ENCODE measurements around the gene GPSM3.
"Not testable (repeated sequence)": the region's sequence is repeated elsewhere in the genome, so short reads cannot be mapped to it uniquely, and the experiment has no call there.

GPSM3 gene

DNA sequence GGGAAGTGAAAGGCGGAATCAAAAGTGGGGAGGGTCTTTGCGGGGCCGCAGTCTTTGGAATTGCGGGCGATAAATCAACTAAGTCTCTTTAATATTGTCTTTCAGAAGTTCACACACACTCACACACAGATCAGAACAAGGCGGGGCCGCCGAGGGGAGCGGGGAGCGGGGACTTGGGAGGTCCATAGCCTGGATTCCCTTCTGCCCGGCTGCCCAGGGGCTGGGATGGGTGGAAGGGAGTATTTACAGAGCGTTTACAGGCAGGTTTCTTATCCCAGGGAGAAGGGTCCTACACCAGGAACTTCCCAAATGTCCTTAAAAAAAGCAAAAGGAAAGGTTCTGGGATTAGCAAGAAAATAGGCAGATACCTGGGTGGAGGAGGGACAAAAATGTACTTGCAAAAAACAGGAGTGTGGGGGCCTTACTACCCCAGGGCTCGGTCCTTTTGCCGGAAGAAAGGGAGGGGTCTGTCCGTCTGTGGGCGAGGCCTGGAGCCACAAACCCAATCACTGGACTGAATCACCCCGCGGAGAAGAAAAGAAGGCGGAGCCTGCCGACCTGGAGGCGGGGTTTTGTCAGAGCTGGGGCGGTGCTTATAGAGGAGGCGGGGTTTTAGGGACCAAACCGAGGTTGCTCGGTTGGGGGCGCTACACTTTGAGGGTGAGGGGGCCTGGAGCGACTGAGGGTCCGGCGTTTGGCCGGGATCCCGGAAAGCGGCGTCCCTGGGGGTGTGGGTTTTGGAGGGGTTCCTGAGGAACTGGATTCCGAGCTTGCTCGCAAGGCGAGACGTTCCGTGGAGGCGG, 44.0 kb downstream of the GPSM3 start:
- peak; percentile 77 to 95 for DNase-seq

DNA sequence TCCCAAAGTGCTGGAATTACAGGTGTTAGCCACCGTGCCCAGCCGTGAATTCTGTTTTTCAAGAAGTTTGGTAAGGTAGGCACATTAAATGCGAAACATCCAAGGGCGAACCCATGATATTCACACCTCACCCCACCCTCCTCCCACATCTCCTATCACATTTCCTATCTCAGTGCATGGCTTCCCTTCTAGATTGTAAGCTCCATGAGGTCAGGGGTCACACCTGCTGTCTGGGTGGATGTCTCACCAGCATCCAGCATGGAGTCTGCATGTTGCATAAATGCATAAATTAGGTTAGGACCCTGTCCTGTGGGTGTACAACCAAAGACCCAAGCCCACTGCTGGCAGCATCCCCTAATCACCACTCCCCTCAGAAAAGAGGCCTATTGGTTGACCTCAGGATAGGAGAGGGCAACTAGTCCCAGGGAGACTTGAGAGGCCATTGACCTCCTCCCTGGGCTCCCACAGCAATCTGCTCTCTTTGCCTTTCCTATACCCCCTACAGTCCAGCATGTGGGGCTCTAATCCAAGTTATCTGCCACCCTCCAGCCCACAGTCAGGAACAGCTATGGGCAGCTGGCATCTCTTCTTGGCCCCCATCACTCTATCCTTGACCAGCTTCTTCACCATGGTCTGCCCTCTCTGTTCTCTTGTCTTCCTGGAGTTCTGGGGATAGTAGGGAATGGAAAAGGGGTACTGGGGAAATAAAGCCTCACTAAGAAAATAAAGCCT, 44.9 kb downstream of the GPSM3 start:
- DNase-seq, result no peak

DNA sequence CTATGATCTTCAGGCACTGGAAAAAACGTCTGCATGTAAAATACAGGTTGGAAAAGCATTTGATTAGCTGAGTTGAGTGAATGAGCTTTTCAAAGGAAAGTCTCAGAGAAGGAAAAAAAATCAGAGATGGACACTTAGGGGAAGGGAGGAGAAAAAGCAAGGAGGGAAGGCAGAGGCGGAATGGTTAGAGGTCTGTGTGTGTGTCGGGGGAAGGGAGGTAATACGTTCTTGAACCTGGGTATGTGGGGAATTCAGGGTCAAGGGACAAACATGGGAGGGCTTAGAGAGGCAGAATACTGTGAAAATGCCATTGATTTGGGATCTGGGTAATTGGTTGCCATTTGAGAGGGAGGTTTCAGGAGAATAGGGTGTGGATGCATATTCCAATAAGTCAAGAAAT, 45.8 kb downstream of the GPSM3 start:
- no peak for DNase-seq

DNA sequence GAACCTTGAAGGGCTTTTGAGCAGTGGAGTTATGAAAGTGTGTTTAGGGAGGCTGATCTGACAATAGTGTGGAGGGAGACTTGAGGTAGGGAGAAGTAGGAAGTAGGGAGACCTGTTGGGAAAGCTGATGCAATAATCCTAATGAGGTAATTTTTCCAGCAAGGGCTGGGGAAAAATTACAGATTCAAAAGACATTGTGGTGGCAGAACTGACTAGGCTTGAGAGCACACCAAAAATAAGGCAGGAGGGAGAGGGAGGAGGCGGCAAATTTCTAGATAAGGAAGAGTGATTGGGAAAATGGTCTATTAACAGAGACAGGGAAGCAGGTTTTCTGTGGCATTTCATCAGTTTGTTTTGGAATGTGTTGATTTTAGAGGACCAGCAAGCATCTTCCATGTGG, 46.2 kb downstream of the GPSM3 start:
- DNase-seq, result no peak

DNA sequence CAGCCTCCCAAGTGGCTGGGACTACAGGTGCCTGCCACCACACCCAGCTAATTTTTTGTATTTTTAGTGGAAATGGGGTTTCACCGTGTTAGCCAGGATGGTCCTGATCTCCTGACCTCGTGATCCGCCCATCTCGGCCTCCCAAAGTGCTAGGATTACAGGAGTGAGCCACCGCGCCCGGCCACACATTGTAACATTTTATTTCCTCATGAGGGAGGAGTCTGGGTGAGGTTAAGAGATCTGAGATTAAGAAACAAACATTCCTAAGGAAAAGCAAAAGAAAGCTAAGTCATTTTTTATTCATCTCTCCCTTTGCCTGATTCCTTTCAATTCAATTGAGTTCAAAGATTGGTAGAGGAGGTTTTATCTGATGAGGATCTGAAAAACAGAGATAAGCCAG, 48.2 kb downstream of the GPSM3 start:
- not testable (repeated sequence) for DNase-seq
